GM19324 (cell line): ENCODE measurements around the gene FKBP6.
"Not testable (repeated sequence)": the region's sequence is repeated elsewhere in the genome, so short reads cannot be mapped to it uniquely, and the experiment has no call there.

Source experiments
- ATAC-seq: cut with Tn5 transposase; IDR thresholded peaks from one replicate; pipeline ENCODE4 v1.9.1; 2021; ENCODE audit warnings: mild to moderate bottlenecking, moderate library complexity; ENCODE audit not compliant: unreplicated experiment, low FRiP score

FKBP6 gene

DNA sequence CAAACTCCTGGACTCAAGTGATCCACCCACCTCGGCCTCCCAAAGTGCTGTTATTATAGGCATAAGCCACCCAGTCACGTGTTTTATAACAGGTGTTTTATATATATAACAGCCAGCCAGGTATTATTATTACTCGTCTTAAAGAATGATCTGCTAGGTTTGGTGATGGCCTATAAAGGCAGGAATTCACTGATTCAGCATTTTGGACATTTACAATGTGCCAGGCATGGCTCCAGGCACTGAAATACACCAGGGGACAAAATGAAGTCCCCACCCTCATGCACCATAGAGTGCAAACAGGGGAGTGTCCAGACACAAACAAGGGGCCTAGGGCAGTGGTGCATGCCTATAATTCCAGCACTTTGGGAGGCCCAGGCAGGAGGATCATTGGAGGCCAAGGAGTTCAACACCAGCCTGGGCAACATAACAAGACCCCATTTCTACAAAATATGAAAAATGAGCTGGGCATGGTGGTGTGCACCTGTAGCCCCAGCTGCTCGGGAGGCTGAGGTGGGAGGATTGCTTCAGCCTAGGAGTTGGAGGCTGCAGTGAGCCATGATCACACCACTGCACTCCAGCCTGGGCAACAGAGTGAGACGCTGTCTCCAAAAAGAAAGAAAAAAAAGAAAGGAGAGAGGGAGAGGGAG lies 4.4 kb upstream of the FKBP6 start:
- ATAC-seq = not testable (repeated sequence)

- not testable (repeated sequence) for ATAC-seq
Observed at GRCh38 chr7:73324081-73324845, 3.7 kb upstream of the FKBP6 start.

GRCh38 chr7:73325424-73325823 lies 2.5 kb upstream of the FKBP6 start:
- not testable (repeated sequence) for ATAC-seq

GRCh38 chr7:73327449-73327848 lies 512 bp upstream of the FKBP6 start:
- not testable (repeated sequence) for ATAC-seq

GRCh38 chr7:73328696-73329095 lies 735 bp downstream of the FKBP6 start:
- no peak for ATAC-seq

DNA sequence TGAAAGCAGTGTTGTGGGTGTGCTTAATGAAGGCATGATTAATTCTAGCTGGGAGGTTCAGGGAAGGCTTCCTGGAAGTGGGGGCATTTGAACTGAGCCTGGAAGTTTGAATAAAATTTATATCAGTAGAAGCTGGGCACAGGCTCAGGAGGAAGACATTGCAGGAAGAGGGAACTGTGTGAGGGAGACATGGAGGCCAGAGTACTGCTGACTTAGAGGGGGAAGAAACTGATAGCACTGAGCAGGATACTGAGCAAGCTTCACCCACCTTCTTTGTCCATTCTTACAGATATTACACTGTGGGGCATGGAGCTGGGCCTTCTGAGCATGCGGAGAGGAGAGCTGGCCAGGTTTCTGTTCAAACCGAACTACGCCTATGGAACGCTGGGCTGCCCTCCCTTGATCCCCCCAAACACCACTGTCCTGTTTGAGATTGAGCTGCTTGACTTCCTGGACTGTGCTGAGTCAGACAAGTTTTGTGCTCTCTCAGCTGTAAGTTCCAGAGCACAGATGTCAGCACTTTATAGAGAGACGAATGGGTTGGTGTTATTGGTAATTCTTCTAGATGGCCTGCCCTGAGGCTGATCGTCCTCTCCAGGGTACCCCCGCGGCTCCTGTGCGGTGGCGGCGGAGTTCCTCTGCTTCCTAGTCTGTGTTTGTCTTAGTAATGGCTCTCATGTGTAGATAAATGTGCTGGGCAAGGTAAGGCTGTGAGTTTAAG lies 2.1 kb downstream of the FKBP6 start:
- no peak for ATAC-seq

DNA sequence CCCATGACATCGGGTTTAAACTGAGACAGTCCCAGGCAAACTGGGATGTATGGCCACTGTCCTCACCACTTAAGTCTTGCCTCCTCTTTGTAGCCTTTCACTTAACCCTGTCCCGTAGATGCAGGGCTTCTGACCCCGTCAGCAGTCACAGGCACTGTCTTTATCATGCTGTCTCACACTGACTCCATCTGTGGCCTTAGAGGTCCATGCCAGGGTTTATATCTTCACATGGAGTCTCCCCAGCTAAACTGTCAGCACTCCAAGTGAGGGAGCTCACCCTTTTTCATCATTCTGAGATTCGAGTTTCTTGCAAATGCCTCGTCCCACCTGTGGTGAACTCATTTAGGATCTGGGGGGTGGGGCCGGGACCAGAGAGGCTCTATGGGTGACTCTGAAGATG lies 2.8 kb downstream of the FKBP6 start:
- ATAC-seq = no peak

DNA sequence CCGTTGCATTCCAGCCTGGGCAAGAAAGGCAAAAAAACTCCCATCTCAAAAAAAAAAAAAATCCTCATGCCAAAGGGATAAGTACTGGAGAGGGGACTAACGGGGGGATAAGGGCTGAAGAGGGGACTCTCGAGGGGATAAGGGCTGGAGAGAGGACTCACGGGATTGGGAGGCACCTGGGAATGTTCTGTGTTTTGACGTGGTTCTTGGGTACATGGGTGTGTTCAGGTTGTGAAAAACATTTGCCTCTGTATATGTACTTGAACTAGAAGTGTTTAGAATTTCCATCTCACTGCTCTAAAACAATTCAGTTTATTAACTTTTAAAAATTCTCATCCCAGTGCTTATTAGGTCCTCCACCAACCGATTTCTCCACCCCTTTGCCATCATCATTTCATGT lies 4.5 kb downstream of the FKBP6 start:
- no peak for ATAC-seq

GRCh38 chr7:73338321-73338720 lies 10.4 kb downstream of the FKBP6 start:
- ATAC-seq = no peak

GRCh38 chr7:73340514-73340913 lies 12.6 kb downstream of the FKBP6 start:
- no peak for ATAC-seq

DNA sequence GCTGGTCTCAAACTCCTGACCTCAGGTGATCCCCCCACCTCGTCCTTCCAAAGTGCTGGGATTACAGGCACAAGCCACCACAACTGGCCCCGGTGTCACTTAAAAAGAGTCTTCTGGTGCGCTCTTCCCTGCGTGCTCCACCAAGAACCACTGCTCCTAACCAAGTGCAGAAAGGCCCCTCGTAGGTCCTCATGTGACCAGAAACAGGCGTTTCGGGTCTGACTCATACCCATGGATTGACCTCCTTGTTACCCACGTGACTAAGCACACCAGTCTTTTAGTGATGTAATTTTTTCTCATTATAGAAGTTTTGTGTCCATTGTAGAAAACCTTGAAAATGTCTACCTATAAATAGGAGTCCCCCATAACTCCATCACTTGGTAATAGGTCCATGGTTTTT lies 13.9 kb downstream of the FKBP6 start:
- ATAC-seq = no peak

GRCh38 chr7:73342645-73343044 lies 14.7 kb downstream of the FKBP6 start:
- no peak for ATAC-seq

- no peak for ATAC-seq
Observed at GRCh38 chr7:73343671-73344380, 15.9 kb downstream of the FKBP6 start.

DNA sequence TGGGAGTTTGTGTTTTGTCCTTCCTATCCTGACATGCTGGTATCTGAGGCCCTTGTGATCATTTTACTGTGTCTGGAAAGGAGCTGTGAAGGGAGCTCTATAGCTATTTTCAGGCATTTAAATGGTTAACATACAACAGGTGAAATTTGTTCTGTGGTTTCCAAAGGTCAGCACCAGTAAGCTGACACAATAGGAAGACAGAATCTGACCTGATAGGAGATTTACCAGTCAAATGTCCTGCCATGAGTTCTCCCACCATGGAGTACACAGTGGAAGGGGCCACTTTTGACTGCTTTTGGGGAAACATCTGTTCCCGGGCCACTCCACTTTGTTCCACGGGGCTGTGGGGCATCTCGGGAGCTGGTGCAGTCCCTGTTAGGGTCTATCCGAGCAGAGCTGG lies 17.6 kb downstream of the FKBP6 start:
- no peak for ATAC-seq

DNA sequence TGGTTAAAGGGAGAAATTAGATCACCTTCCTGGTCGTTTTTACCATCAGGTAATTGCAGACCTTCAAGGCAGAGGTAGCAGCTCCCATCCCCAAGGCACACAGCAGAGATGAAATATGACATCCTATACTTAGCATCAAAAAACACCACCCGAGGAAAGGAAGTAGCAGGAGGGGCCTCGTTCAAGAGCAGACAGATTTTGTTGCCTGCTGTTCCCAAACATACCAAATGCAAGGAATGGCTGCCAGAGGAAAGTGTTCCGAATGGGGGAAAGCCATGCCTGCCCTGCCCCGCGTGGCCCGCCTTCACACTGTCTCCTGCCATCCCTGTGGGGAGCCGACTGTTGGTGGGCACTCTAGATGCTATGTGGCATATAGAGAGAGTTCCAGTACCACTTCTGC lies 18.0 kb downstream of the FKBP6 start:
- no peak for ATAC-seq

- no peak for ATAC-seq
Observed at GRCh38 chr7:73349763-73350162, 21.8 kb downstream of the FKBP6 start.

GRCh38 chr7:73350306-73351068 lies 22.5 kb downstream of the FKBP6 start:
- no peak for ATAC-seq

GRCh38 chr7:73351447-73352167 lies 23.6 kb downstream of the FKBP6 start:
- ATAC-seq = no peak

- no peak for ATAC-seq
Observed at GRCh38 chr7:73352784-73353183, 24.8 kb downstream of the FKBP6 start.

DNA sequence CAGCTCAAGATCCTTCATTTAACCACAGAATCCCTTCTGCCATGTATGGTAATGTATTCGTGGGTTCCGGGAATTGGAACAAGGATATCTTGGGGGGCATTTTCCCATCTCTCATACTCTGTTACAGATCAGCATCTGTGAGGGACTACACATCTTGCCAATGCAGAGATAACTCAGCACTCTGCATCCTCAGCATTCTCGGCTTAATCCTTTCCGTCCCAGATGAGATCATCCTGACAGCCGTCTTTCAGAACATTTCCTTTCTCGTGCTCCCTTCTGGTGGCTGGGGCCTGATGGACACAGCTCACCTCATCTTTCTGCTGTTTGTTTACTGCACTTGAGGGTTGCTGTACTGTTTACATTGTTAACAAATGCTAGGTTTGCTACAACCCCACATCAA lies 25.3 kb downstream of the FKBP6 start:
- ATAC-seq = no peak
